ENCODE data around the gene GPC5.

GPC5 gene

GRCh38 chr13:92676246-92676645, 1277.8 kb downstream of the GPC5 start:
- no peak for TF ChIP-seq EZH2 (IDR thresholded peaks at IDR 0.05; ENCODE audit: borderline replicate concordance, low read length)
- TF ChIP-seq CTCF (IDR thresholded peaks at IDR 0.05; ENCODE audit: low read length), result no peak
- Histone ChIP-seq H2AFZ (ENCODE audit: low read length) (no peak overlapping the region), H3K4me2 (ENCODE audit: low read length) (no peak overlapping the region), H4K20me1 (ENCODE audit: insufficient read depth, low read length) (no peaks in the 10 kb centered on the region), H3K27ac (ENCODE audit: low read depth, low read length, poor library complexity, severe bottlenecking) (no peak overlapping the region), H3K9me3 (ENCODE audit: low read length) (no peaks in the 10 kb centered on the region), H3K4me3 (ENCODE audit: low read depth, low read length, poor library complexity, severe bottlenecking) (no peak overlapping the region), H3F3A (ENCODE audit: insufficient read depth, low read length) (no peaks in the 10 kb centered on the region), H3K9me2 (ENCODE audit: low read depth, low read length) (no peaks in the 10 kb centered on the region), H3K27me3 (ENCODE audit: insufficient read depth, low read length) (no peaks in the 10 kb centered on the region), H3K36me3 (ENCODE audit: insufficient read depth, low read length) (no peaks in the 10 kb centered on the region), H3K79me2 (ENCODE audit: insufficient read depth, low read length) (no peaks in the 10 kb centered on the region), H3K9ac (ENCODE audit: low read length) (no peak overlapping the region), H3K4me1 (ENCODE audit: insufficient read depth, low read length, severe bottlenecking) (no peaks in the 10 kb centered on the region)

- H3K4me2 ChIP-seq (ENCODE audit: low read length), result no peak overlapping the region
- H3K27me3 ChIP-seq (ENCODE audit: insufficient read depth, low read length), result no peaks in the 10 kb centered on the region
- no peaks in the 10 kb centered on the region for H4K20me1 ChIP-seq (ENCODE audit: insufficient read depth, low read length)
- H3K9me2 ChIP-seq (ENCODE audit: low read depth, low read length), result no peaks in the 10 kb centered on the region
- H3K4me3 ChIP-seq (ENCODE audit: low read depth, low read length, poor library complexity, severe bottlenecking), result no peak overlapping the region
- H3K27ac ChIP-seq (ENCODE audit: low read depth, low read length, poor library complexity, severe bottlenecking), result no peak overlapping the region
- no peaks in the 10 kb centered on the region for H3K36me3 ChIP-seq (ENCODE audit: insufficient read depth, low read length)
- H3K79me2 ChIP-seq (ENCODE audit: insufficient read depth, low read length), result no peaks in the 10 kb centered on the region
- no peaks in the 10 kb centered on the region for H3F3A ChIP-seq (ENCODE audit: insufficient read depth, low read length)
- TF ChIP-seq CTCF (IDR thresholded peaks at IDR 0.05; ENCODE audit: low read length) (no peak), EZH2 (IDR thresholded peaks at IDR 0.05; ENCODE audit: borderline replicate concordance, low read length) (no peak)
- no peak overlapping the region for H2AFZ ChIP-seq (ENCODE audit: low read length)
- no peaks in the 10 kb centered on the region for H3K9me3 ChIP-seq (ENCODE audit: low read length)
- no peaks in the 10 kb centered on the region for H3K4me1 ChIP-seq (ENCODE audit: insufficient read depth, low read length, severe bottlenecking)
- H3K9ac ChIP-seq (ENCODE audit: low read length), result no peak overlapping the region
Observed at GRCh38 chr13:92677571-92677970, 1279.2 kb downstream of the GPC5 start.

DNA sequence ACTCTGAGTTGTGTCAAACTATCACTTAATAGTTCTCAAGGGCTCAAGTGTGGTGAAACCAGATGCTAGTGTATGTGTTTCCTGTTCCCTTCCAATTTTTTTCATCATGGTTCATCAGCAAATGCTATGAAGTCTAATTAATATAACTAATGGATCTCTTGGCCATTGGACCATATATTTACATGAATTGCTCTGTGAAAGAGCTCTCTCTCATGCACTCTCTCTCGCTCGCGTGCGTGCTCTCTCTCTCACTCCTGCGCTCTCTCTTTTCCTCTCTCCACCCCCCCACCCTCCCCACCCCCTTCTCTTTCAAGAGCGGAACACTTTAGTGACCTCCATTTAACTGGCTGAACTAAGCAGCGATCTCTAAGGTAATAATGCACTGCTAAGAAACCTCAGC, 1281.2 kb downstream of the GPC5 start:
- H2AFZ ChIP-seq (ENCODE audit: low read length), result no peak overlapping the region
- no peaks in the 10 kb centered on the region for H3K9me3 ChIP-seq (ENCODE audit: low read length)
- no peaks in the 10 kb centered on the region for H3K79me2 ChIP-seq (ENCODE audit: insufficient read depth, low read length)
- no peak overlapping the region for H3K4me2 ChIP-seq (ENCODE audit: low read length)
- H3K36me3 ChIP-seq (ENCODE audit: insufficient read depth, low read length), result no peaks in the 10 kb centered on the region
- H3F3A ChIP-seq (ENCODE audit: insufficient read depth, low read length), result no peaks in the 10 kb centered on the region
- H3K27me3 ChIP-seq (ENCODE audit: insufficient read depth, low read length), result no peaks in the 10 kb centered on the region
- H3K4me3 ChIP-seq (ENCODE audit: low read depth, low read length, poor library complexity, severe bottlenecking), result no peak overlapping the region
- no peak overlapping the region for H3K27ac ChIP-seq (ENCODE audit: low read depth, low read length, poor library complexity, severe bottlenecking)
- H4K20me1 ChIP-seq (ENCODE audit: insufficient read depth, low read length), result no peaks in the 10 kb centered on the region
- TF ChIP-seq EZH2 (IDR thresholded peaks at IDR 0.05; ENCODE audit: borderline replicate concordance, low read length) (no peak), CTCF (IDR thresholded peaks at IDR 0.05; ENCODE audit: low read length) (no peak)
- no peaks in the 10 kb centered on the region for H3K4me1 ChIP-seq (ENCODE audit: insufficient read depth, low read length, severe bottlenecking)
- no peaks in the 10 kb centered on the region for H3K9me2 ChIP-seq (ENCODE audit: low read depth, low read length)
- no peak overlapping the region for H3K9ac ChIP-seq (ENCODE audit: low read length)

Measured in OCI-LY1 (cell line).